ENCODE measurements around the gene ZNF280D. TPM values are rescaled to one million over a fixed set of nuclear protein-coding genes. Genes with fewer than 3 reads are reported as not detected.

ZNF280D gene
- total RNA-seq, 1 experiment from 2014 or later, result 28.7 TPM

- TF ChIP-seq CTCF (IDR thresholded peaks at IDR 0.05; ENCODE audit: insufficient read depth in 1 of 2, low read depth in 1 of 2, low read length in 1 of 2, severe bottlenecking in 1 of 2, unreplicated experiment in 1 of 2), result no peak
- H3K9me3 ChIP-seq, result no peaks in the 10 kb centered on the region
- Mint-ChIP-seq H3K27me3 (ENCODE audit: insufficient read depth, unreplicated experiment) (no peaks in the 10 kb centered on the region), H3K27ac (ENCODE audit: unreplicated experiment) (no peak overlapping the region), H3K4me1 (ENCODE audit: low read depth, unreplicated experiment) (no peaks in the 10 kb centered on the region), H3K36me3 (ENCODE audit: insufficient read depth, unreplicated experiment) (no peaks in the 10 kb centered on the region), H3K9me3 (ENCODE audit: unreplicated experiment) (no peaks in the 10 kb centered on the region), H3K4me3 (ENCODE audit: unreplicated experiment) (no peak overlapping the region)
- no peaks in the 10 kb centered on the region for H3K27me3 ChIP-seq (replicated peaks; ENCODE audit: control insufficient read depth, insufficient read depth, low read length)
- H3K4me3 ChIP-seq (ENCODE audit: low read depth, low read length), result no peak overlapping the region
- POLR2A ChIA-PET, result no interaction called here
- DNase-seq, result no peak
- CTCF ChIA-PET, result no interaction called here
- intact Hi-C loops (cut with micrococcal nuclease; ENCODE audit: unreplicated experiment), result no loop called here
- no peaks in the 10 kb centered on the region for H3K4me1 ChIP-seq
- no TSS peak for BruUV-seq (replicated peaks)
- H3K36me3 ChIP-seq (ENCODE audit: control insufficient read depth, insufficient read depth, low read length), result no peaks in the 10 kb centered on the region
These were observed 42.6 kb downstream of the ZNF280D start for GRCh38 chr15:56690733-56691132.

- intact Hi-C loops (cut with micrococcal nuclease; ENCODE audit: unreplicated experiment), result no loop called here
- ChIA-PET CTCF (no interaction called here), POLR2A (no interaction called here)
- BruUV-seq (replicated peaks), result no TSS peak
- H3K4me1 Mint-ChIP-seq (ENCODE audit: low read depth, unreplicated experiment), result no peaks in the 10 kb centered on the region
- Histone ChIP-seq H3K27me3 (replicated peaks; ENCODE audit: control insufficient read depth, insufficient read depth, low read length) (no peaks in the 10 kb centered on the region), H3K4me1 (no peaks in the 10 kb centered on the region), H3K4me3 (ENCODE audit: low read depth, low read length) (no peak overlapping the region), H3K36me3 (ENCODE audit: control insufficient read depth, insufficient read depth, low read length) (no peaks in the 10 kb centered on the region), H3K9me3 (no peaks in the 10 kb centered on the region)
- no peaks in the 10 kb centered on the region for H3K27me3 Mint-ChIP-seq (ENCODE audit: insufficient read depth, unreplicated experiment)
- DNase-seq, result no peak
- no peak overlapping the region for H3K4me3 Mint-ChIP-seq (ENCODE audit: unreplicated experiment)
- no peak overlapping the region for H3K27ac Mint-ChIP-seq (ENCODE audit: unreplicated experiment)
- TF ChIP-seq CTCF (IDR thresholded peaks at IDR 0.05; ENCODE audit: insufficient read depth in 1 of 2, low read depth in 1 of 2, low read length in 1 of 2, severe bottlenecking in 1 of 2, unreplicated experiment in 1 of 2), result no peak
- H3K9me3 Mint-ChIP-seq (ENCODE audit: unreplicated experiment), result no peaks in the 10 kb centered on the region
- no peaks in the 10 kb centered on the region for H3K36me3 Mint-ChIP-seq (ENCODE audit: insufficient read depth, unreplicated experiment)
These were observed 49.4 kb downstream of the ZNF280D start for GRCh38 chr15:56683908-56684307.

GRCh38 chr15:56681113-56681512 lies 52.2 kb downstream of the ZNF280D start:
- H3K27me3 Mint-ChIP-seq (ENCODE audit: insufficient read depth, unreplicated experiment), result no peaks in the 10 kb centered on the region
- Histone ChIP-seq H3K9me3 (no peaks in the 10 kb centered on the region), H3K4me1 (no peaks in the 10 kb centered on the region), H3K27me3 (replicated peaks; ENCODE audit: control insufficient read depth, insufficient read depth, low read length) (no peaks in the 10 kb centered on the region), H3K36me3 (ENCODE audit: control insufficient read depth, insufficient read depth, low read length) (no peaks in the 10 kb centered on the region), H3K4me3 (ENCODE audit: low read depth, low read length) (no peak overlapping the region)
- no peak overlapping the region for H3K4me3 Mint-ChIP-seq (ENCODE audit: unreplicated experiment)
- ChIA-PET POLR2A (no interaction called here), CTCF (no interaction called here)
- intact Hi-C loops (cut with micrococcal nuclease; ENCODE audit: unreplicated experiment), result no loop called here
- TF ChIP-seq CTCF (IDR thresholded peaks at IDR 0.05; ENCODE audit: insufficient read depth in 1 of 2, low read depth in 1 of 2, low read length in 1 of 2, severe bottlenecking in 1 of 2, unreplicated experiment in 1 of 2), result no peak
- peaks cover 6% of the 10 kb centered on the region for H3K4me1 Mint-ChIP-seq (ENCODE audit: low read depth, unreplicated experiment)
- no peaks in the 10 kb centered on the region for H3K36me3 Mint-ChIP-seq (ENCODE audit: insufficient read depth, unreplicated experiment)
- no peak for DNase-seq
- no peak overlapping the region for H3K27ac Mint-ChIP-seq (ENCODE audit: unreplicated experiment)
- no peaks in the 10 kb centered on the region for H3K9me3 Mint-ChIP-seq (ENCODE audit: unreplicated experiment)
- no TSS peak for BruUV-seq (replicated peaks)

All from Caco-2 (cell line).